ENCODE data around the gene EIF5A.
"Not testable (repeated sequence)": the region's sequence is repeated elsewhere in the genome, so short reads cannot be mapped to it uniquely, and the experiment has no call there.

Gene EIF5A

DNA sequence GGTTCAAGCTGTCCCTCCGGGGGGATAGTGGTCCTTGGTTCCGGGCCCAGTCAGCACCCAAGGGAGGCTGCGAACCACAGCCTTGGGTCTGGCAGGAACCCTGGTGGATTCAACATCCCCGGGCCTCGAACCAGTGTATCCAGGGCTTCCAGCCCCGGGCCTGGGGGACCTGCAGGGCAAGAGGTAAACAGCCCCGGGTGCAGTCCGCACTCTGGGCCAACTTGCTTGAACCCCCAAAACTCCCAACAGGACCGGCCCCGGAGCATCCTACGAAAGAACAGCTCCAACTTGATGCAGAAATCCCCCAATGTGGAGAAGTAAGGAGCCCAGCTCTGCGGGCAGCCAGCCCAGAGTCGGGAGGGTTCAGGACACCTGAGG is 23.2 kb downstream of the EIF5A start:
- no peak for DNase-seq (ENCODE audit: low spot score)

DNA sequence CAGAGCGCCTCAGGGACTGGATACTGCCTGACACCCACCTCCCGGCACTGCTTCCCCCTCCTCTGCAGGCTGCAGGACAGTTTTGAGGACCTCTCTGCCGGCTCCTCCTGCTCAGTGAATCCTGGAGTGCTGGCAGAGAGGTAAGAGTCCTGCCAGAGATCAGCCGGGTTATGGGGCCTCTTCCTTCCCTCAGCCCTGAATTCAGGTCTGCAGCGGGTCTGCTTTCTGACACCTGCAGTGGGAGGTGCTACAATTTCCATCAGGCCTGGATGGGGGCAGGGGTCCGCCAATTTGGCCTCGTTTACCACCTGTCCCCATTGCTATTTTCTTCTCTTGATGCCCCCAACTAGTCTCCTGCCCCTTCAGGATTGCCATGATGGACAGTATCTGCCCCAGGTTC is 24.7 kb downstream of the EIF5A start:
- DNase-seq (ENCODE audit: low spot score) = no peak

DNA sequence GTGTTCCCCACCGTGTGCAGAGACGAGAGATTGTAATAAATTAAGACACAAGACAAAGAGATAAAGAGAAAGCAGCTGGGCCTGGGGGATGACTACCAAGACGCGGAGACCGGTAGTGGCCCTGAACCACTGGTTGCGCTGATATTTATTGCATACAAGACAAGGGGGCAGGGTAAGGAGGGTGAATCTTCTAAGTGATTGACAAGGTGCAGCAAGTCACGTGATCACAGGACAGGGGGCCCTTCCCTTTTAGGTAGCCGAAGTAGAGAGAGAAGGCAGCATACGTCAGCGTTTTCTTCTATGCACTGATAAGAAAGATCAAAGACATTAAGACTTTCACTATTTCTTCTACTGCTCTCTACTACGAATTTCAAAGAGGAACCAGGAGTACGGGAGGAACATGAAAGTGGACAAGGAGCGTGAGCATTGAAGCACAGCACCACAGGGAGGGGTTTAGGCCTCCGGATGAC is 25.2 kb downstream of the EIF5A start:
- DNase-seq (ENCODE audit: low spot score) = not testable (repeated sequence)

DNA sequence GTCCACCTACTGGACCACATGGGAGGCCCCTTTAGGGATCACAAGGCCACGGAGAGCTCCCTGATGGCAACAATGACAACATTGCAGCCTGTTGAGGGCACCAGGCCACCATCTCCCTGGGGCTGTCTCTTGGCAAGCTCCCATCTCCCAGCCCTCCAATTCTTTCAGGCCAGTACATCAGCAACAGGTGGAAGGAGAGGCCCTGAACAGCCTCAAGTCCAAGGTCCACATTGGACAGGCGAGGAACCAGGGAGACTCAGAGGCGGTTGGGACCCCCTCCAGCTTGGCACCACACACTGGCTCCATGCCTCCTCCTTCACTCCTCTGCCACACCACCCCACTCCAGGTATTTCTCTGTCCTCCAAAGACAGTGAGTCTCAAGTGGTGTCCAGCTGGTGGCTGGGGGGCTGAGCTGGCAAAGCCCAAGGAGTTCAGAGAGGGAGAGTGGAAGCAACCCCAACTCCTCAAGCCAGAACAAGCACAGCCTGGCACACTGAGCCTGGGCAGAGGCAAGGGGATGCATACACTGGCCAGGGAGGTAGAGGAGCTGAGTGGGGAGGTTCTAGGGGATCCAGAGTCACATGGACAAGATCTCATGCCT is 27.6 kb downstream of the EIF5A start:
- DNase-seq (ENCODE audit: low spot score) = no peak

DNA sequence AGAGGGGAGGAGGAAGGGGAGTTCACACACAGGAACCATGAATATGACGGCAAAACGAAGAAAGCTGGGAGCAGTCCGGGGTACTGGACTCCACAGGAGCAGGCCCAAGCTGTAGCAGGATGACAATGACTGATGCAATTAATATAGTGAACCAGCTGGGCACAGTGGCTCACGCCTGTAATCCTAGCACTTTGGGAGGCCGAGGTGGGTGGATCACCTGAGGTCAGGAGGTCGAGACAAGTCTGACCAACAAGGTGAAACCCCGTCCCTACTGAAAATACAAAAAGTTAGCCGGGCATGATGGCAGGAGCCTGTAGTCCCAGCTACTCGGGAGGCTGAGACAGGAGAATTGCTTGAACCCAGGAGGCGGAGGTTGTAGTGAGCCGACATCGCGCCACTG is 28.3 kb downstream of the EIF5A start:
- not testable (repeated sequence) for DNase-seq (ENCODE audit: low spot score)

DNA sequence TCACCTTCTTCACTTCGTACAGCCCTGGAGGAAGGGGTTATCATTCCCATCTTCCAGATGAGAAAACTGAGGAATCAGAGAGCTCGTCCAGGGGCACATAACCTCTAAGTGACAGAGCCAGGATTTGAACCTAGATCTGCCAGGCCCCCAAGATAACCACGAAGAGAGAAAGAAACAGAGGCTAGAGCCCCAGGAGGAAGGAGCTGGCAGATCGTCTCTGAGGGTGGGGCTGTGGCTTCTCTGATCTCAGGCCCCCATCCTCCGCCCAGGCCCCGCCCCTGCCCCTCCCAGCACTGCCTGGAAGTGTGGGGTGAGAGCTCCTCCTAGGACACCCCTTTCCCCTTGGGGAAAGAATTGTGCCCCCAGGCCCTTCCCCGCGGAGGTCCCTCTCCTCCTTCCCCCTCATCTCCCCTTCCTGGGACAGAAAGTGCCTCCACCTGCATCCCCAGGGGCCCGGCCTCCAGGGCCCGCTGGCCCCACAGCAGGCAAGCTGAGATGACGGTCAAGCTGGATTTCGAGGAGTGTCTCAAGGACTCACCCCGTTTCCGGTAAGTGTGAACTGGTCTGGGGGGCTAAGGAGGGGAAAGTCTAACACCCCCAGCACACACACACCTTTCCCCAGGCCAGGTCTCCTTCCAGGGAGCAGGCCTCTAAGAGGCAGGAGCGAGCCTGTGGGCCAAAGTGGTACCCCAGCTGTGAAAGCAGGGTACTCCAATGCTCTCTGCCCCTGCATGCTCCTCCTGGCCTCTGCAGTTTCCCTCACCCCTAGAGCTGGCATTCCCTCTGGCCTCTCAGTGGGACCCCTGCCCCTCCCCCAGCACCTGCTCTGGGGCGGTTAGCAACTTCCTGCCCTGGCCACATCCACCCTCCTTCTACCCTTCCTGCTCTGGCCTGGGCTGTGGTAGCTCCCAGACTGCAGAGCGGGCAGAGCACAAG is 29.1 kb downstream of the EIF5A start, which contains the start of gene ACAP1:
Gene ACAP1 (plus strand): TSS at position 290 of the 936 bp plus-strand sequence. CDS start 206 bp downstream, at position 496.
- no peak for DNase-seq (ENCODE audit: low spot score)

DNA sequence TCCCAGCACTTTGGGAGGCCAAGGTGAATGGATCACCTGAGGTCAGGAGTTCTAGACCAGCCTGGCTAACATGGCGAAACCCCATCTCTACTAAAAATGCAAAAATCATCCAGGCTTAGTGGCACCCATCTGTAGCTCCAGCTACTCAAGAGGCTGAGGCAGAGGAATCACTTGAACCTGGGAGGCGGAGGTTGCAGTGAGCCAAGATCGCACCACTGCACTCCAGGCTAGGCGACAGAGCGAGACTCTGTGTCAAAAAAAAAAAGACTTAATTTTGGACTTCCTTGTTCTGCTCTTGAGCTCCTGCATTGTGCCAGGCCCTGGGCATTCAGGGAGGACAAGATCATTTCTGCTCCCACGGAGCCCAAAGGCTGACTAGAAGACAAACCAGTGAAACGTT is 30.2 kb downstream of the EIF5A start:
- not testable (repeated sequence) for DNase-seq (ENCODE audit: low spot score)

DNA sequence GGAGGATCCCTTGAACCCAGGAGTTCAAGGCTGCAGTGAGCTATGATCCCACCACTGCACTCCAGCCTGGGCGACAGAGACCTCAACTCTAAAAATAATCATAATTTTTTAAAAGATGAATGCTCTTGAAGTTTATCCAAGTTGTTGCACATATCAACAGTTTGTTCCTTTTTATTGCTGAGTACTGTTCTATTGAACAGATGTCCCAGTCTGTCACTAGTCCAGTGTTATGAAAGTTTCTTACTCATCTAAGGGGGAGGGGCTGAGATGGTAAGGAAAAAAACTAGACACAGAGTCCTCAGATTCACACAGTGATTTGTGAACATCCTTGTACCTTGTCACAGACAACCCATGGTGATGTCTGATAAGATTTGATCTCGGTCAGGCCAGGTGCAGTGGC is 32.8 kb downstream of the EIF5A start:
- DNase-seq (ENCODE audit: low spot score) = no peak

DNA sequence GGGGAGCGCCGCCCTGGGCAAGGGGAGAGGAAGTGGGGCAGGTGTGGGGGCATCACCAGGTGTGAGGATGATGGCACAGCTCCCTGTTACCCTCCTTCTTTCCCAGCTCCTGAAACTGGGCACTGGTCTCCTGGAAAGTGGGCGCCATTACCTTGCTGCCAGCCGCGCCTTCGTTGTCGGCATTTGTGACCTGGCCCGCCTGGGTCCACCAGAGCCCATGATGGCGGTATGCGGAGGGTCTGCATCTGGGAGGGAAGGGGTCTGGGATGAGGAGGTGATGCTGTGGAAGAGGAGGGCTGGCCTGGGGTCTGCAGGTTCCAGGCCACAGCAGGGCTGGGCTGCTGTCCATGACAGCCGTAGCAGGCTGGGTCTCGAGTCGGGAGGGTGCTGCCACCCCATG is 34.4 kb downstream of the EIF5A start:
- no peak for DNase-seq (ENCODE audit: low spot score)

DNA sequence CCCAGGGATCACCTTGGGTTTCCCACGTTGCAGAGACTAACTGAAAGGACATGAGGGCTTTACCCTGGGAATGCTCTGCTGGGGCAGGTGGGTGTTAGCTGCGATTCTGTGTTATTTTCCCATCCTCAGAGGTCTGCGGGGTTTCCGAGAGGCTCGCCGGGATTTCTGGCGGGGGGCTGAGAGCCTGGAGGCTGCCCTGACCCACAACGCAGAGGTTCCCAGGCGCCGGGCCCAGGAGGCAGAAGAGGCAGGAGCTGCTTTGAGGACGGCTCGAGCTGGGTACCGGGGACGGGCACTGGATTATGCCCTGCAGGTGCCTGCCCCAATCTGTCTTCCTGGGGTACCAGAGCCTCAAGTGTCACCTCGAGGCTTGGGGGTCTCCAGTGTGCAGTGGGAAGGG is 35.8 kb downstream of the EIF5A start:
- DNase-seq (ENCODE audit: low spot score) = no peak

DNA sequence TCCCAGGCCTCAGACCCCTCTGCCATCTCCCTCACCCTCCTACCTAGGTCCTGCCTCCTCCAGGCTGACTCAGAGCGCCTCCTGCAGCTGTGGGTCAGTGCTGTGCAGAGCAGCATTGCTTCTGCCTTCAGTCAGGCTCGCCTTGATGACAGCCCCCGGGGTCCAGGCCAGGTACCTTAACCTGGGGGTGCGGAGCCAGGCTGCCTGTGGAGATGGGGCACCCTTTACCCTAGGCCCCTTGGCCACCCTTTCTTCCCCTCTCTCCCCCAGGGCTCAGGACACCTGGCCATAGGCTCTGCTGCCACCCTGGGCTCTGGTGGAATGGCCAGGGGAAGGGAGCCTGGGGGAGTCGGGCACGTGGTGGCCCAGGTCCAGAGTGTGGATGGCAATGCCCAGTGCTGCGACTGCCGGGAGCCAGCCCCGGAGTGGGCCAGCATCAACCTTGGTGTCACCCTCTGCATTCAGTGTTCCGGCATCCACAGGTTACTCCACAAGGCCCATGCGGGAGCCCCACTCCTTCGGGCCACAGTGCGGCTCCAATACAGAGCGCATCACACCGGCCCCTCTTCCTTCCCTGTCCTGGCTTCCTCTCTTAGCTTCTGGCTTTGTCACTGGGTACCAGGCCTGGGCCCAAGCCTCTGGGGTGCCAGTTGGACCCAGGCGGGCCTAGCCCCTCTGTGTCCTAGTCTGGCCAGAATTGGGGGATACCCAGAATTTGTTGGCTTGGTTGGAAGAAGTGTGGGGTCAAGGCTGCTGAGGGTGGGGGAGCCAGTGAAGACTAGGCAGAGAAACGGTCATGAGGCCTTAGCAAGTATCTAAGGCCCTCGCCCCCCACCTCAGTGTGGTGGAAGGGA is 39.6 kb downstream of the EIF5A start:
- no peak for DNase-seq (ENCODE audit: low spot score)

DNA sequence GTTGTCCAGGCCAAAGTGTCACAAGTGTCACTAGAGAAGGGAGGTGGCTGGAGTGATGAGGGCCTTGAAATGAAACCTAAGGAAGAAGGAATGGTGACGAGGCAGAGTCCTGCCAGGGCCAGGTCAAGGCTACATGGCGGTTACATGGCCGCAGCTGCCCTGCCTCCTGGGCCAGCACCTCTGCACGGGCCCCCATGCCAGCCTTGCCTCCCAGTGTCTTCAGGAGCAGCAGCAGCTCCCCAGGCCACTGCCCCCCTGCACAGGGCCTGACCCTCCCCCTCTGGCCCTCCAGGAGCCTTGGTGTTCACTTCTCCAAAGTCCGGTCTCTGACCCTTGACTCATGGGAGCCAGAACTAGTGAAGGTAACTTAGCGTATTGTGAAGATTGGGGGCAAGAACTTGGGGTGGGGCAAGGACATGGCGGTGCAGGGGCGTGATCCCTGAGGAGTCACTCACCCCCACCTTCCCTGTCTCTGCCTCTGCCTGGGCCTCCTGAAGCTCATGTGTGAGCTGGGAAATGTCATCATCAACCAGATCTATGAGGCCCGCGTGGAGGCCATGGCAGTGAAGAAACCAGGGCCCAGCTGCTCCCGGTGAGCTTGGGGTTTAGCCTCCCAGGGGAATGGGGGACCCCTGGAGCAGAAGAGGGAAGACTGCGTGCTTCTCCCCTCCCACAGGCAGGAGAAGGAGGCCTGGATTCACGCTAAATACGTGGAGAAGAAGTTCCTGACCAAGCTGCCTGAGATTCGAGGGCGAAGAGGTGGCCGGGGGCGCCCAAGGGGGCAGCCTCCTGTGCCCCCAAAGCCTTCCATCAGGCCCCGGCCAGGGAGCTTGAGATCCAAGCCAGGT is 40.4 kb downstream of the EIF5A start:
- no peak for DNase-seq (ENCODE audit: low spot score)

DNA sequence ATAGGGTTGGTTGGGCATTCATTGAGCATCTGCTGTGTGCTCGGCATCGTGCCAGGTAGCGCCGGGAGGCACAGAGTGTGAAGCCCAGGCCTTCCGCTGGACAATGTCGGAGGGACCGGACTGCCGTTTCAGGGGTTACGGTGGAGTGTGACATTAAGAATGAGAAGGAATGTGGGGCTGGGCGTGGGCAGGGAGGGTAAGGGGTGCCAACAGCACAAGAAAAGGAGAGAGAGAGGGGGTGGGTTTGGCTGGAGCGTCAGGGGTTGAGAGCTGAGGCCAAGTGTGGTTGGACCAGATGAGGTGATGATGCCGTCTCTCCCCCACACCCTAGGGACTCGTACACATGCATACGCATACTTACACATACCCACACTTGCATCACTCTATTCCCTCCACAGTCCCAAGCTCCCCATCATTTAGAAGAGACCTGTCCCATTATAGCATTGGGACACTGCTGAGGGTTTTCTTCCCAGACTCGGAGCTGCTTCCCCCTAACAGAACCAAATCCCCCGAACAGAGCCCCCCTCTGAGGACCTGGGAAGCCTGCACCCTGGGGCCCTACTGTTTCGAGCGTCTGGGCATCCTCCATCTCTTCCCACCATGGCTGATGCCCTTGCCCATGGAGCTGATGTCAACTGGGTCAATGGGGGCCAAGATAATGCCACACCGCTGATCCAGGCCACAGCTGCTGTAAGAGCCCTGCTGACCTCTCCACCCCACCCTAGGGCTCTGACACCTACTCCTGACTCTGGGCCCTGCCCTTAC is 41.2 kb downstream of the EIF5A start:
- DNase-seq (ENCODE audit: low spot score) = no peak

DNA sequence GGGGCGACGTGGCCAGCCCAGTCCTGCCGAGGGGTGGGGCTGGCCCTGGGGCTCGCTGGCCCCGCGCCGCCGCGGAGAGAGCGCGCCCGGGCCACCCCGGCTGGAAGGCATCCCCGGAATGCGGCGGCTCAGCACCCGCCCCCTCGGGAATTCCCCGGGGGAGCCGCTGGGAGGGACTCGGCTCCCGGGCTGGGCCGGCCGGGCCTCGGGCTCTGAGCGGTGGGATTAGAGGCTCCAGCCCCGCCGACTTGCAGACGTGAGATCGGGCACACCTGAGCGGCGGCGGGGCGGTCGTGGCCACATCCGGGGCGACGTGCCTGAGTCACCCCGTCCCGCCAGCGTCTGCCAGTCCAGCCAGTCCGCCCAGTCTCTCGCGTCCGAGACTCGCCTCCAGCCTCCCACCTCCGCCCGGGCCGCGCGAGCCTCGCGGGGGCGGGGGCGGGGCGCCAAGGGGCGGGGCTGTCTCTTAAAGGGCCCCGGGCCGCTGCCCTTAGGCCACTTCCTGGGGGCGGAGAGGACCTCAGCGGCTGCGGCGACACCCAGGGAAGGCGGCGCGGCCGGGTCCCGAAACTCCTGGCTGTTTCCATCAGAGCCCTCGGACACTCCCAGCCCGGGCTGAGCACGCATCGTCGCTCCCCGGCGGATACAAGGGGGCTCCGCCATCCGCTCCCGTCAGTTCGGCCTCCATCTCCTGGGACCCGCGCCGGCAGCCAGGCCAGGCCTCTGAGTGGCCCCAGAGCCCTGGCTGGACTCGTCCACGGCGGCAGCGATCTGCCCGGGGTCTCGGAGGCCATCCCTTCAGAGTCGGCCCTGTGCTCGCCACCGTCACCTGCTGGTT is 44.5 kb downstream of the EIF5A start, which contains the start of gene KCTD11:
Gene KCTD11 (plus strand): TSS at position 498 of the 838 bp plus-strand sequence.
- peak; percentile 94 for DNase-seq (ENCODE audit: low spot score)

DNA sequence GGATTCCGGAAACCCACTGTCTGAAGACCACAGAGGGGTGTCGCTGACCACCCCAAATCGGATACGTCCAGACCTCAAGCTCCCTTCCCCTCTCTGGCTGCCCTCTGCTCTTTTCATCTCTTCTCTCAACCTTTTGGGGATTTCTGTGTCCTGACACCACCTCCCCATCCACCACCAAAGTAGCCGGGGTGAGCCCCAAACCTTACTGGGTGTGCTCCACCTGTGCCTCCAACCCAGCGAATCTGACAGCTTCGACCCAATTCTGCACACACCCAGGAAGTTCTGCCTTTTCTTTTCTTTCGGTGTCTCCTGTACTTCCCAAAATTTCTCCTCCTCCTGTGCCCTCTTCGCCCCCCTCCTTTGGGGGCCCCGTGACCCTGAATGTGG is 45.1 kb downstream of the EIF5A start:
- DNase-seq (ENCODE audit: low spot score) = no peak

DNA sequence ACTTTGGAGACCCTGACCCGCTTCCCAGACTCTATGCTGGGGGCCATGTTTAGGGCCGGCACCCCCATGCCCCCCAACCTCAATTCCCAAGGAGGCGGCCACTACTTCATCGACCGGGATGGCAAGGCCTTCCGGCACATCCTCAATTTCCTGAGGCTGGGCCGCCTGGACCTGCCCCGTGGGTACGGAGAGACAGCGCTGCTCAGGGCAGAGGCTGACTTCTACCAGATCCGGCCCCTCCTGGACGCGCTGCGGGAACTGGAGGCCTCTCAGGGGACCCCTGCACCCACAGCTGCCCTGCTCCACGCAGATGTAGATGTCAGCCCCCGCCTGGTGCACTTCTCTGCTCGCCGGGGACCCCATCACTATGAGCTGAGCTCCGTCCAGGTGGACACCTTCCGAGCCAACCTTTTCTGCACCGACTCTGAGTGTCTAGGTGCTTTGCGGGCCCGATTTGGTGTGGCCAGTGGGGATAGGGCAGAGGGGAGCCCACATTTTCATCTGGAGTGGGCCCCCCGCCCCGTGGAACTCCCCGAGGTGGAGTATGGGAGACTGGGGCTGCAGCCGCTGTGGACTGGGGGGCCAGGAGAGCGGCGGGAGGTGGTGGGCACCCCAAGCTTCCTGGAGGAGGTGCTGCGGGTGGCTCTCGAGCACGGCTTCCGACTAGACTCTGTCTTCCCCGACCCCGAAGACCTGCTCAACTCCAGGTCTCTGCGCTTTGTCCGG is 45.6 kb downstream of the EIF5A start:
- no peak for DNase-seq (ENCODE audit: low spot score)

DNA sequence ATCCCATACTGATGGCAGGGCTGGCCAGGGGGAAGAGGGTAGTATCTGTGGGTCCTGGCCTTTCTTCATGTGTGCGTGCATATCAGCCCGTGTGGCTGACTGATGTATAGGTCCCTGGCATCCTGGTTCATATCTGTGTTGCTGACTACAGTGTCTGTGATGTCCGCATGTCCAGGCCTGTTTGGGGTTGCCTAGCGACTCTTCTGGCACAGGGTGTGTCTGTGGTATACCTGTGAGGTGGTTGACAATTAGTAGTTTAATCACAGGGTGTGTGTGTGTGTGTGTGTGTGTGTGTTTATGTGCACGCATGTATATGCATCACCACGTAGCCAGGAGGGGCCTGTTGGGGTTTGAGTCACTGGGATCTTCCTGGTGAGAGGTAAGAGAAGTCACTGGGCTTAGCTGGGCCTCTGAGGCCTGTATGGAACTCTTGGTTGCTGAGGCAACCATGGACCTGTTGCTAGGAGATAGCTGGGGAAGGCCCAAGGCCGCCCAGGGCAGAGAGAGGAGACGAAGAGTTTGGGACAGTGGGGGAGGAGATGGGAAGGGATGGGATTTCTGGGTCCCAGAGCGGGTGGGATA is 46.9 kb downstream of the EIF5A start:
- no peak for DNase-seq (ENCODE audit: low spot score)

DNA sequence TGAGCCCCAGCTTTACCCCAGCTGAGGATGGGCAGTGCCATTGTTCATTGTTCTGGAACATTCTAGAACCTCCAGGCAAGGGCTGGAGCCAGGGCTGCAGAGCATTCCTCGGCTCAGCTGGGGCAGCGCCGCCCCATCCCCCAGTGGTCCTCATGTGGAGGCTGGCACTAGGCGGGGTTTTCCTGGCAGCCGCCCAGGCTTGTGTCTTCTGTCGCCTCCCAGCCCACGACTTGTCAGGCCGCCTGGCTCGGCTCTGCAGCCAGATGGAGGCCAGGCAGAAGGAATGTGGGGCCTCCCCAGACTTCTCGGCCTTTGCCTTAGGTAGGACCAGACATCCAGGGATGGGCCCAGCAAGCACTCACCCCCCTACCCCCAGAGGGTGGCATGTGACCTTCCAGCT is 47.6 kb downstream of the EIF5A start, which contains the start of gene TMEM95:
Gene TMEM95 (plus strand): TSS at position 104 of the 400 bp plus-strand sequence. CDS start 49 bp downstream, at position 153.
- no peak for DNase-seq (ENCODE audit: low spot score)

Measured in LoVo (cell line).